Lung microvascular endothelial cell (primary cell): Measurements from ENCODE around the gene CENPQ. TPM values are rescaled to one million over a fixed set of nuclear protein-coding genes. Genes with fewer than 3 reads are reported as not detected.
"Not testable (repeated sequence)": the region's sequence is repeated elsewhere in the genome, so short reads cannot be mapped to it uniquely, and the experiment has no call there.

Source experiments
- DNase-seq, 2 donors: peaks; one replicate each; pipeline versions ENCODE4 v3.0.0 to v3.0.0-alpha.2; 2010; ENCODE audit warnings: low read depth in 2 of 2
- total RNA-seq: library from RNA; depleted of rRNA; stranded (reverse); fragments of >200 nt; gene quantifications from 2 replicates; pipeline ENCODE4 v1.2.1, GENCODE V29; 2014

Gene CENPQ, protein sequence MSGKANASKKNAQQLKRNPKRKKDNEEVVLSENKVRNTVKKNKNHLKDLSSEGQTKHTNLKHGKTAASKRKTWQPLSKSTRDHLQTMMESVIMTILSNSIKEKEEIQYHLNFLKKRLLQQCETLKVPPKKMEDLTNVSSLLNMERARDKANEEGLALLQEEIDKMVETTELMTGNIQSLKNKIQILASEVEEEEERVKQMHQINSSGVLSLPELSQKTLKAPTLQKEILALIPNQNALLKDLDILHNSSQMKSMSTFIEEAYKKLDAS
- 2.0 TPM in 2 replicates for total RNA-seq

GRCh38 chr6:49462927-49463611 lies at the start of gene CENPQ, which contains the start of gene MMUT:
CENPQ (plus strand) TSS chr6:49463370; CDS start chr6:49470177, 6,807 bp downstream.
MMUT (minus strand) TSS chr6:49463253; CDS start chr6:49459466, 3,787 bp downstream.
- peak; percentile 94 to 97 for DNase-seq

GRCh38 chr6:49415358-49415757 lies 47.8 kb upstream of the CENPQ start:
- DNase-seq = no peak

- no peak for DNase-seq
Observed at GRCh38 chr6:49416195-49416594, 47.0 kb upstream of the CENPQ start.

GRCh38 chr6:49423817-49424216 lies 39.4 kb upstream of the CENPQ start:
- DNase-seq = peak; percentile 5 to 7

- DNase-seq = no peak
Observed at GRCh38 chr6:49430187-49430586, 33.0 kb upstream of the CENPQ start.

DNA sequence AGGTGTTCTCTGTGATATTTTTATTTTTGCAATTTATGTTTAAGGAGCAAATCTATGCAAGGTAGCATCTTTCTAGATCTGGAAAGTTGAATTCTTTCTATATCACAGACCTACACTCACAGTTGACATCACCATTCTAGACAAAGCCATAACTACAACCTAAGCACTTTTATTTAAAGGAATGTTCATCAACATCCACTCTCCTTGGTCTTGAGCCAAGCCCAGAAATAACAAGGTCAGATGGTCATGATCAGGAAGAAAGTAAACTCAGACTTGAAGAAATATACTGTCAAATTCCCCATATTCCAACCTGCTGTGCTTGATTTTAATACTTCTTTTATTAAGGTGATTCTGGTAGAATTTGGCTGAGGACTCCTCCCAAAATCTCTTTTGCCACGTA lies 32.3 kb upstream of the CENPQ start:
- DNase-seq = peak in 1 of 2 donors; percentile 51

- DNase-seq = peak; percentile 7 to 17
Observed at GRCh38 chr6:49453221-49453620, 9.9 kb upstream of the CENPQ start.

- DNase-seq = no peak
Observed at GRCh38 chr6:49454787-49455709, 8.1 kb upstream of the CENPQ start.

DNA sequence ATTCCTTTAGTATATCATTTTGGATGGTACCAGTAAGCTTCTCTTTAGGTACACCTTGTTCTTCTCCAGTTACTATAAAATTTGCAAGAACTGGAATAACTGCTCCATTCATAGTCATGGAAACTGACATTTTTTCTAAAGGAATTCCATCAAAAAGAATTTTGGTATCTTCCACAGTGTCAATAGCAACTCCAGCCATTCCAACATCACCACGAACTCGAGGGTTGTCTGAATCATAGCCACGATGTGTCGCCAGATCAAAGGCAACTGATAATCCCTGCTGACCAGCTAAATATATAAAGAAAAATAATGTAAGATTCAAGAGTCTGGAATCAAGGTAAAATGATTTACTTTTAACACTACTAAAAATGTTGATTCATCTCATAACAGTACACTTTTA lies 5.4 kb upstream of the CENPQ start:
- DNase-seq = no peak

- DNase-seq = peak; percentile 2 to 16
Observed at GRCh38 chr6:49462071-49462470, 1.1 kb upstream of the CENPQ start.

GRCh38 chr6:49462599-49462926 lies 607 bp upstream of the CENPQ start:
- no peak for DNase-seq

DNA sequence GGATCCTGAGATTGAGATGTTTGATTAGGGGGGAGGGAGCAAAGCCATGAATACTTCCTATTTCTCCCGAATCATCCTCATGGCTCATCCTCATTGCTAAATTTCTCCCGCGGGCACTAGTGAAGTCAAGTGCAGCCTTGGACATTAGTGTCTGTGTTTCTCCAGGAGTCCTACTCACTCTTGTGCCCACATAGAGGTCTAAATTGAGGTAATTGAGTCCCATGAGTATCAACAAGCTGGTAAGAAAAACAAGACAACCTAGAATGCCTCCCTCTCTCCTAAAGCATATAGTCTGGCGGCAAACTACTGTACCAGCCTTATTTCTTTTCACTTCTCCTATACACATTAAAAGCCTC lies 420 bp downstream of the CENPQ start:
- peak in 1 of 2 donors; percentile 2 for DNase-seq

GRCh38 chr6:49464691-49465090 lies 1.5 kb downstream of the CENPQ start:
- DNase-seq = no peak

DNA sequence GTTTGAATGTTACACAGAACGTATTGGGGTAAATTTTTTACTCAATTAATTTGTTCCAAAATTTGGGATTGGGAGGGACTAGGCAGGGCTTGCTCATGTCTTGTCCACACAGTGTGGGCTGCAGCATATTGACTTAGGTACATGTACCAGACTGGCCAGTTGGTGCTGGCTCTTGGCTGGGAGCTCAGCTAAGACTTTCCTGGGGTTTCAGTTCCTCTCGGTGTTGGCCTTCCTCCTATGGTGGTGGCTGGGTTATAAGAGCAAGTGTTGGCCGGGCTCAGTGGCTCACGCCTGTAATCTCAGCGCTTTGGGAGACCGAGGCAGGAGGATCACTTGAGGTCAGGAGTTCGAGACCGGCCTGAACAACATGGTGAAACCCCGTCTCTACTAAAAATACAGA lies 4.9 kb downstream of the CENPQ start:
- no peak for DNase-seq

- DNase-seq = not testable (repeated sequence)
Observed at GRCh38 chr6:49476564-49476963, 13.4 kb downstream of the CENPQ start.

GRCh38 chr6:49479308-49479970 lies 16.3 kb downstream of the CENPQ start:
- no peak for DNase-seq

DNA sequence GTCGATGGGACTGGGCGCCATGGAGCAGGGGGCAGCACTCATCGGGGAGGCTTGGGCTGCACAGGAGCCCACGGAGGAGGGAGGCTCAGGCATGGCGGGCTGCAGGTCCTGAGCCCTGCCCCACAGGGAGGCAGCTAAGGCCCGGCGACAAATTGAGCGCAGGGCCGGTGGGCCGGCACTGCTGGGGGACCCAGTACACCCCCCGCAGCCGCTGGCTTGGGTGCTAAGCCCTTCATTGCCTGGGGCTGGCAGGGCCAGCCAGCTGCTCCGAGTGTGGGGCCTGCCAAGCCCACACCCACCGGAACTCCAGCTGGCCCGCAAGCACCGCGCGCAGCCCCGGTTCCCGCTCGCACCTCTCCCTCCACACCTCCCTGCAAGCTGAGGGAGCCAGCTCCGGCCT lies 18.7 kb downstream of the CENPQ start:
- DNase-seq = not testable (repeated sequence)

DNA sequence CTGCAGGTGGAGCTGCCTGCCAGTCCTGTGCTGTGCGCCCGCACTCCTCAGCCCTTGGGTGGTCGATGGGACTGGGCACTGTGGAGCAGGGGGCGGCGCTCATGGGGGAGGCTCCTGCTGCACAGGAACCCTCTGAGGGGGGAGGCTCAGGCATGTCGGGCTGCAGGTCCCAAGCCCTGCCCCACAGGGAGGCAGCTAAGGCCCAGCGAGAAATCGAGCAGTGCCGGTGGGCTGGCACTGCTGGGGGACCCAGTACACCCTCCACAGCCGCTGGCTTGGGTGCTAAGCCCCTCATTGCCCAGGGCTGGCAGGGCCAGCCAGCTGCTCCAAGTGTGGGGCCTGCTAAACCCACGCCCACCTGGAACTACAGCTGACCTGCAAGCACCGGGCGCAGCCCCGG lies 20.2 kb downstream of the CENPQ start:
- DNase-seq = not testable (repeated sequence)

- no peak for DNase-seq
Observed at GRCh38 chr6:49490633-49491032, 27.5 kb downstream of the CENPQ start.

GRCh38 chr6:49497304-49497703 lies 34.1 kb downstream of the CENPQ start:
- DNase-seq = no peak

DNA sequence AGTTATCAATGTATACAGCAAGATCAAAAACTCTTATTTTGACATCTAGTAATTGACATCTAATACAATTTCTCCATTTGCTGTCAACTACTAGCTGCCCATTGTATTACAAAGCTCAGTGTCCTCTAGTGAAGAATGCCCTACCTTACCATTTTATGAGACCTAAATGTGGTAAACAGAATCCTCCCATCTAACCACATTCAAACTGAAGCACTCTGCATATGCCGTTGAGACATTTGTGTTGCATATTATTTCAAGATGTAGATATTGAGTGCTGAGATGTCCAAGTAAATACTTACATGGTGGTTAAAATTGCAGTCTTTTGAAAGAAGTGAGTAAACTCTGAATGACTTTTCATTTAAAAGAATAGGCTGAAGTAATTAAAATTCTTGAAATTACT lies 36.0 kb downstream of the CENPQ start:
- no peak for DNase-seq

DNA sequence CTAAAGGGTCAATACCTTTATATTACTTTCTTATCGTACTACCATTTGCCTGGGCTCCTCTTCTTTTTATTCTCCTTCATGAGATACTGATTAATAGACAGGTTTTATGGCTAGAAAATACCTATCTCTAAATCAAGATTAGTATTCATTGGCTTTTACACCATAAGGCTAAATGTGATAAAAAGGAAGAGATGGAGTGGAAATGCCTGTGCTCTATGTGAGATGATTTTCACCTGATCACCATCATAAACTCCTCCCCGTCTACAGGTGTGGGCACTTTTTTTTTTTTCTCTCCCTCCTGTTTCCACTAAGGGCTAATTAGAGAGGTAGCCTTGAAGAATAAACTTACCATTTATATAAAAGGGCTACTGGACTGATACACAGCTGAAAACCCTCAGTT lies 36.5 kb downstream of the CENPQ start, which contains the start of gene GLYATL3:
Gene GLYATL3, plus strand, starts transcription at position 301 of the 400 bp plus-strand sequence. CDS start 12,068 bp downstream, outside the sequence.
- DNase-seq = no peak
